22Rv1 (cell line): ENCODE measurements around the gene MPRIP.
"Not testable (repeated sequence)": the region's sequence is repeated elsewhere in the genome, so short reads cannot be mapped to it uniquely, and the experiment has no call there.

ENCODE experiments used
- H3K27ac ChIP-seq: fragments of 450-650 bp; 2 replicates; pipeline ENCODE4 v1.5.1; 2017
- CTCF ChIP-seq: fragments of 450-650 bp; IDR thresholded peaks from 2 replicates; pipeline ENCODE4 v1.5.1; 2017; ENCODE audit warnings: mild to moderate bottlenecking
- ZFX ChIP-seq: fragments of 450-650 bp; IDR thresholded peaks from 2 replicates; pipeline ENCODE4 v1.6.1; 2017; ENCODE audit warnings: antibody characterized with exemption, borderline replicate concordance

The MPRIP gene

GRCh38 chr17:17014748-17015124, 27.5 kb upstream of the MPRIP start:
- not testable (repeated sequence) for H3K27ac ChIP-seq

- TF ChIP-seq ZFX (no peak), CTCF (no peak)
- no peak overlapping the region for H3K27ac ChIP-seq
Observed at GRCh38 chr17:17015230-17015629, 27.0 kb upstream of the MPRIP start.

- H3K27ac ChIP-seq = not testable (repeated sequence)
Observed at GRCh38 chr17:17016199-17017197, 25.8 kb upstream of the MPRIP start.

- TF ChIP-seq CTCF (no peak), ZFX (no peak)
- no peak overlapping the region for H3K27ac ChIP-seq
Observed at GRCh38 chr17:17017343-17018014, 24.8 kb upstream of the MPRIP start.

GRCh38 chr17:17018021-17018441, 24.2 kb upstream of the MPRIP start:
- H3K27ac ChIP-seq = peak overlapping the region; percentile 29; the same call in 1 of the 2 replicates

GRCh38 chr17:17018612-17019429, 23.4 kb upstream of the MPRIP start:
- H3K27ac ChIP-seq = peak overlapping the region; percentile 29; the same call in 1 of the 2 replicates
- TF ChIP-seq ZFX = no peak
- no peak for TF ChIP-seq CTCF

More at GRCh38 chr17:17018021-17018441, 24.2 kb upstream of the MPRIP start:
- no peak for TF ChIP-seq ZFX
- no peak for TF ChIP-seq CTCF

- H3K27ac ChIP-seq = no peak overlapping the region
- TF ChIP-seq ZFX (no peak), CTCF (no peak)
Observed at GRCh38 chr17:17019430-17019762, 22.9 kb upstream of the MPRIP start.

- no peak overlapping the region for H3K27ac ChIP-seq
- no peak for TF ChIP-seq ZFX
- no peak for TF ChIP-seq CTCF
Observed at GRCh38 chr17:17019891-17020456, 22.3 kb upstream of the MPRIP start.
